Transverse colon (tissue), 4 donors: ENCODE measurements around the gene KRTAP5-9. TPM values are rescaled to one million over a fixed set of nuclear protein-coding genes. Genes with fewer than 3 reads are reported as not detected.
"Not testable (repeated sequence)": the region's sequence is repeated elsewhere in the genome, so short reads cannot be mapped to it uniquely, and the experiment has no call there.

Experiments used
- DNase-seq: peaks from one replicate; pipeline ENCODE4 v3.0.0-alpha.2; 2019
- H3K27ac ChIP-seq, 4 donors: fragments of 200-600 bp; sonication (generic); 2 replicates each; pipeline ENCODE4 v1.5.1; 2016 to 2018; ENCODE audit warnings: inconsistent platforms in 4 of 4
- H3K27me3 ChIP-seq: fragments of 200-600 bp; sonication (generic); 2 replicates; pipeline ENCODE4 v1.5.1; 2017; ENCODE audit warnings: inconsistent platforms
- H3K36me3 ChIP-seq, 4 donors: fragments of 200-600 bp; sonication (generic); 2 replicates each; pipeline ENCODE4 v1.5.1; 2017 to 2019; ENCODE audit warnings: inconsistent platforms in 4 of 4
- H3K4me1 ChIP-seq, 4 donors: fragments of 200-600 bp; sonication (generic); 2 replicates each; pipeline ENCODE4 v1.5.1; 2017 to 2020; ENCODE audit warnings: inconsistent platforms in 4 of 4
- H3K4me3 ChIP-seq, 4 donors: fragments of 200-600 bp; sonication (generic); 1 replicate in 1 of 4; 2 replicates in 3 of 4; pipeline versions ENCODE4 v1.5.1 to v1.6.1; 2017 to 2019; ENCODE audit warnings: inconsistent platforms in 4 of 4
- H3K9me3 ChIP-seq, 2 donors: fragments of 200-600 bp; sonication (generic); 2 replicates each; pipeline ENCODE4 v1.5.1; 2017 to 2019; ENCODE audit warnings: inconsistent platforms in 2 of 2
- CTCF ChIP-seq, 5 experiments: fragments of 200-600 bp in 3 of 5; fragments of 450-650 bp in 2 of 5; sonication (generic) in 3 of 5; IDR thresholded peaks; 1 replicate in 2 of 5; 2 replicates in 3 of 5; pipeline ENCODE4 v1.5.1; 2016 to 2017; ENCODE audit warnings: antibody characterized with exemption in 5 of 5, inconsistent platforms in 3 of 5, mild to moderate bottlenecking in 2 of 5, moderate library complexity in 1 of 5
- EP300 ChIP-seq: sonication (generic); formaldehyde crosslinking; IDR thresholded peaks from one replicate; pipeline ENCODE4 v1.6.1; 2017; ENCODE audit warnings: antibody characterized with exemption, low read depth
- POLR2A ChIP-seq: fragments of 450-650 bp; IDR thresholded peaks from one replicate; pipeline ENCODE4 v1.6.1; 2016; ENCODE audit warnings: antibody characterized with exemption, mild to moderate bottlenecking, moderate library complexity
- POLR2AphosphoS5 ChIP-seq, 3 donors: sonication (generic); formaldehyde crosslinking; IDR thresholded peaks; one replicate each; pipeline ENCODE4 v1.6.1; 2016; ENCODE audit warnings: antibody characterized with exemption in 3 of 3
- WGBS, 2 donors: methylation state at CpG; one replicate each; pipeline ENCODE4 v1.1.5; 2018; ENCODE audit warnings: low coverage in 1 of 2; 5-methylcytosine and 5-hydroxymethylcytosine counted together
- in situ Hi-C, 4 donors: fragments of 200-750 bp; cut with MboI; loops; one replicate each; pipeline versions ENCODE4 v1.15.0 to v1.15.1; 2017; ENCODE audit warnings: low sequenced_read_pairs in 3 of 4, low pct_ligation_motif_present in 1 of 4, low pct_unique_long_range_greater_than_20kb in 1 of 4
- intact Hi-C: fragments of 100-400 bp; cut with DNase I; formaldehyde crosslinking; loops from one replicate; pipeline ENCODE4 v1.15.1; 2023; ENCODE audit warnings: low total_unique reads
- total RNA-seq, 4 donors: library from RNA; depleted of rRNA; stranded (reverse); fragments of >200 nt; gene quantifications; one replicate each; pipeline ENCODE4 v1.1.0, GENCODE V29; 2016

KRTAP5-9 gene
- total RNA-seq, 4 donors from 2014 or later: 0.41 to 0.79 TPM; not detected in 2

- intact Hi-C loops: no loop called here
- Histone ChIP-seq H3K27ac (no peak overlapping the region), H3K9me3 (no peaks in the 10 kb centered on the region), H3K36me3 (no peaks in the 10 kb centered on the region), H3K27me3 (no peaks in the 10 kb centered on the region), H3K4me1 (no peaks in the 10 kb centered on the region), H3K4me3 (no peak overlapping the region)
- TF ChIP-seq POLR2A: no peak
- WGBS, 2 donors: 75 to 91% methylated on average over 6 to 9 of the region's 9 CpGs
- no peak for DNase-seq
- in situ Hi-C loops: no loop called here
Observed at GRCh38 chr11:71535825-71536224, 12.4 kb upstream of the KRTAP5-9 start.

GRCh38 chr11:71537537-71537936, 10.7 kb upstream of the KRTAP5-9 start:
- no peaks in the 10 kb centered on the region for H3K27me3 ChIP-seq
- DNase-seq: no peak
- no peaks in the 10 kb centered on the region for H3K4me1 ChIP-seq
- intact Hi-C loops: no loop called here
- no peaks in the 10 kb centered on the region for H3K9me3 ChIP-seq
- no peak for TF ChIP-seq POLR2A
- H3K4me3 ChIP-seq: no peak overlapping the region
- H3K36me3 ChIP-seq: no peaks in the 10 kb centered on the region
- no peak overlapping the region for H3K27ac ChIP-seq
- in situ Hi-C loops: no loop called here
- 82 to 85% methylated on average over 3 to 9 of the region's 9 CpGs for WGBS, 2 donors

- H3K36me3 ChIP-seq, H3K27me3 ChIP-seq, H3K4me1 ChIP-seq, DNase-seq, H3K4me3 ChIP-seq, H3K27ac ChIP-seq, in situ Hi-C loops, intact Hi-C loops, H3K9me3 ChIP-seq: not testable (repeated sequence)
- no CpG with 5 or more reads among the region's 4 CpGs for WGBS, 2 donors
Observed at GRCh38 chr11:71537977-71538665, 10.1 kb upstream of the KRTAP5-9 start, which contains the start of gene KRTAP5-8. Gene KRTAP5-8 (plus strand): TSS chr11:71538025. CDS start chr11:71538056, 31 bp downstream.

- no peaks in the 10 kb centered on the region for H3K27me3 ChIP-seq
- no peak for DNase-seq
- no peak overlapping the region for H3K4me3 ChIP-seq
- H3K27ac ChIP-seq: no peak overlapping the region
- no peaks in the 10 kb centered on the region for H3K9me3 ChIP-seq
- no peaks in the 10 kb centered on the region for H3K4me1 ChIP-seq
- H3K36me3 ChIP-seq: no peaks in the 10 kb centered on the region
- in situ Hi-C loops: no loop called here
- no peak for TF ChIP-seq EP300
- no peak for TF ChIP-seq POLR2A
- no peak for TF ChIP-seq CTCF (IDR thresholded peaks at IDR 0.05)
- TF ChIP-seq POLR2AphosphoS5 (IDR thresholded peaks at IDR 0.05): no peak
- intact Hi-C loops: no loop called here
- 80 to 96% methylated on average over 2 to 4 of the region's 4 CpGs for whole genome bisulfite sequencing, 2 donors
Observed at GRCh38 chr11:71538666-71538990, 9.6 kb upstream of the KRTAP5-9 start.

- WGBS, 2 donors: 88 to 100% methylated on average over 4 to 11 of the region's 11 CpGs
- no peak for DNase-seq
- H3K27ac ChIP-seq: no peak overlapping the region
- no peaks in the 10 kb centered on the region for H3K36me3 ChIP-seq
- no peak for TF ChIP-seq POLR2AphosphoS5 (IDR thresholded peaks at IDR 0.05)
- no peak for TF ChIP-seq EP300
- TF ChIP-seq POLR2A: no peak
- no peak for TF ChIP-seq CTCF (IDR thresholded peaks at IDR 0.05)
- in situ Hi-C loops: no loop called here
- H3K4me1 ChIP-seq: no peaks in the 10 kb centered on the region
- no peaks in the 10 kb centered on the region for H3K27me3 ChIP-seq
- no peak overlapping the region for H3K4me3 ChIP-seq
- no peaks in the 10 kb centered on the region for H3K9me3 ChIP-seq
- intact Hi-C loops: no loop called here
Observed at GRCh38 chr11:71539017-71539416, 9.2 kb upstream of the KRTAP5-9 start.

- in situ Hi-C loops: not testable (repeated sequence)
Observed at GRCh38 chr11:71539971-71540370, 8.2 kb upstream of the KRTAP5-9 start.

GRCh38 chr11:71540521-71541304, 7.5 kb upstream of the KRTAP5-9 start:
- H3K27me3 ChIP-seq, H3K27ac ChIP-seq, H3K36me3 ChIP-seq, in situ Hi-C loops, H3K9me3 ChIP-seq, H3K4me1 ChIP-seq, intact Hi-C loops, H3K4me3 ChIP-seq, DNase-seq: not testable (repeated sequence)
- WGBS, 2 donors: 78 to 91% methylated on average over 6 to 9 of the region's 9 CpGs

More at GRCh38 chr11:71539971-71540370, 8.2 kb upstream of the KRTAP5-9 start:
- WGBS, 2 donors: 74% methylated on average over 11 of the region's 11 CpGs; no CpG with 5 or more reads in 1 of the 2 donors
- H3K4me1 ChIP-seq, DNase-seq, H3K27me3 ChIP-seq, intact Hi-C loops, H3K36me3 ChIP-seq, H3K9me3 ChIP-seq, H3K4me3 ChIP-seq, H3K27ac ChIP-seq: not testable (repeated sequence)
